Right lobe of liver (tissue), 4 donors: Measurements from ENCODE around the gene FAM76B.
"Not testable (repeated sequence)": the region's sequence is repeated elsewhere in the genome, so short reads cannot be mapped to it uniquely, and the experiment has no call there.

Experiments used
- CTCF ChIP-seq, 4 donors: fragments of 200-600 bp in 3 of 4; fragments of 450-650 bp in 1 of 4; IDR thresholded peaks; one replicate each; pipeline versions ENCODE4 v1.5.1 to v1.8.0; 2016 to 2022; ENCODE audit warnings: antibody characterized with exemption in 4 of 4, mild to moderate bottlenecking in 2 of 4
- POLR2A ChIP-seq: fragments of 450-650 bp; IDR thresholded peaks from one replicate; pipeline ENCODE4 v1.6.1; 2017; ENCODE audit warnings: antibody characterized with exemption, mild to moderate bottlenecking
- donor health status: DM: no; HTN: no; CAD: no.
- donor health status: DM: no; HTN: no; CAD: no.
- donor health status: DM: no; HTN: yes; CAD: no.

DNA sequence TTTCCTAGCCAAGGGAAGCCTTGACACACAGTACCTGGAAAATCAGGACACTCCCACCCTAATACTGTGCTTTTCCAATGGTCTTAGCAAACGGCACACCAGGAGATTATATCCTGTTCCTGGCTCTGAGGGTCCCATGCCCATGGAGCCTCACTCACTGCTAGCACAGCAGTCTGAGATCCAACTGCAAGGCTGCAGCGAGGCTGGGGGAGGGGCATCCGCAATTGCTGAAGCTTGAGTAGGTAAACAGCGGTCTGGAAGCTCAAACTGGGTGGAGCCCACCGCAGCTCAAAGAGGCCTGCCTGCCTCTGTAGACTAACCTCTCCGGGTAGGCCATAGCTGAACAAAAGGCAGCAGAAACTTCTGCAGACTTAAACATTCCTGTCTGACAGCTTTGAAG, 16.9 kb upstream of the FAM76B start:
- TF ChIP-seq CTCF (IDR thresholded peaks at IDR 0.05); POLR2A: not testable (repeated sequence)
